ENCODE measurements around the gene IL17RD.
"Not testable (repeated sequence)": the region's sequence is repeated elsewhere in the genome, so short reads cannot be mapped to it uniquely, and the experiment has no call there.

DNA sequence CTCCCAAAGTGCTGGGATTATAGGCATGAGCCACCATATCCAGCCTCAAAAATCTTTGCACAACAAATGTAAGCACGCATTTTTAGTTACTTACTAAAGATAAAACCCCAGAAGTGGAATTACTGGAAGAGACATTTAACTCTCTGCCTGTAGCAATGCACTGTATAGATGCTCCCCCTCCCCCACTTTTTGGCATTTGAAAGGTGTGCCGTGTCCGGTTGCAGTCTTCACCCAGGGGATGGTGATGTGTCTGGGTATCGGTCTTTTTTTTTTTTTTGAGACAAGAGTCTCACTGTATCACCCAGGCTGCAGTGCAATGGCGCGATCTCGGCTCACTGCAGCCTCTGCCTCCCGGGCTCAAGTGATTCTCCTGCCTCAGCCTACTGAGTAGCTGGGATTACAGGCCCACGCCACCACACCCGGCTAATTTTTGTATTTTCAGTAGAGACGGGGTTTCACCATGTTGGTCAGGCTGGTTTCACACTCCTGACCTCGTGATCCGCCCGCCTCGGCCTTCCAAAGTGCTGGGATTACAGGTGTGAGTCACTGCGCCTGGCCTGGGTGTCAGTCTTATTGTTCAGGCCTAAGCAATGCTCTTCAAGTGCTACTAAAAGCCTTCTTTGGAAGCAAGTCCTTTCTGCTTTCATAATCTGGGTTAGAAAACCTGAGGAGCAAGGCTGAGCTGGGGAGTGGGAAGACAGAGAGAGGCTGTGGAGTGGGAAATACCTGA lies 81.7 kb downstream of the IL17RD start:
- TF ChIP-seq, protein P1, sequence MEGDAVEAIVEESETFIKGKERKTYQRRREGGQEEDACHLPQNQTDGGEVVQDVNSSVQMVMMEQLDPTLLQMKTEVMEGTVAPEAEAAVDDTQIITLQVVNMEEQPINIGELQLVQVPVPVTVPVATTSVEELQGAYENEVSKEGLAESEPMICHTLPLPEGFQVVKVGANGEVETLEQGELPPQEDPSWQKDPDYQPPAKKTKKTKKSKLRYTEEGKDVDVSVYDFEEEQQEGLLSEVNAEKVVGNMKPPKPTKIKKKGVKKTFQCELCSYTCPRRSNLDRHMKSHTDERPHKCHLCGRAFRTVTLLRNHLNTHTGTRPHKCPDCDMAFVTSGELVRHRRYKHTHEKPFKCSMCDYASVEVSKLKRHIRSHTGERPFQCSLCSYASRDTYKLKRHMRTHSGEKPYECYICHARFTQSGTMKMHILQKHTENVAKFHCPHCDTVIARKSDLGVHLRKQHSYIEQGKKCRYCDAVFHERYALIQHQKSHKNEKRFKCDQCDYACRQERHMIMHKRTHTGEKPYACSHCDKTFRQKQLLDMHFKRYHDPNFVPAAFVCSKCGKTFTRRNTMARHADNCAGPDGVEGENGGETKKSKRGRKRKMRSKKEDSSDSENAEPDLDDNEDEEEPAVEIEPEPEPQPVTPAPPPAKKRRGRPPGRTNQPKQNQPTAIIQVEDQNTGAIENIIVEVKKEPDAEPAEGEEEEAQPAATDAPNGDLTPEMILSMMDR (IDR thresholded peaks at IDR 0.05), result not testable (repeated sequence)
- not testable (repeated sequence) for TF ChIP-seq POLR2A (IDR thresholded peaks at IDR 0.05)

All from heart left ventricle (tissue), 13 donors.